GM20000 (cell line): ENCODE results near the gene IQSEC3.
"Not testable (repeated sequence)": the region's sequence is repeated elsewhere in the genome, so short reads cannot be mapped to it uniquely, and the experiment has no call there.

ENCODE experiments used
- DNase-seq: peaks from one replicate; pipeline ENCODE4 v3.0.0; 2012; ENCODE audit warnings: low spot score
- TF ChIP-seq, protein P1 (sequence below): IDR thresholded peaks from 2 replicates; pipeline ENCODE4 v1.5.1; 2012; ENCODE audit warnings: mild to moderate bottlenecking, control low read depth; ENCODE audit errors: extremely low read depth, missing control alignments

The IQSEC3 gene

DNA sequence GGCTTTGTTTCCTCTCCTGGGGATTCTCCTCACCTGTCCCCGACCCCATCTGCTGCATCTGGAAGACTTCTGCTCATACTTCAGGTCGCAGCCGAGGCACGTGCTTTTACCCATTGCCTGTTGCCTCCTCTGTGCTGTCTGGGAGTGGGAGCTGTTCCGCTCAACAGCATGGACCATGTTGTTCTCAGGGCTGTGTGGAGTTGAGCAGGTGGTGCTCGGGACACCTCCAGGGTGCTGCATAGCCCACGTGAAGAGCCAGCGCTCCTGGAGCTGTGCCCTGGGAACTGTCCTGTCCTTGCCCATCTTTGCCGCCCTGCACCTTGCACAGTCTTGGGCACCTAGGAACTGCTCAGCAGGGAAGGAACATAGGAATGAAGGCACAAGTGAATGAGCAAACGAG lies 62.4 kb downstream of the IQSEC3 start:
- TF ChIP-seq, protein P1, sequence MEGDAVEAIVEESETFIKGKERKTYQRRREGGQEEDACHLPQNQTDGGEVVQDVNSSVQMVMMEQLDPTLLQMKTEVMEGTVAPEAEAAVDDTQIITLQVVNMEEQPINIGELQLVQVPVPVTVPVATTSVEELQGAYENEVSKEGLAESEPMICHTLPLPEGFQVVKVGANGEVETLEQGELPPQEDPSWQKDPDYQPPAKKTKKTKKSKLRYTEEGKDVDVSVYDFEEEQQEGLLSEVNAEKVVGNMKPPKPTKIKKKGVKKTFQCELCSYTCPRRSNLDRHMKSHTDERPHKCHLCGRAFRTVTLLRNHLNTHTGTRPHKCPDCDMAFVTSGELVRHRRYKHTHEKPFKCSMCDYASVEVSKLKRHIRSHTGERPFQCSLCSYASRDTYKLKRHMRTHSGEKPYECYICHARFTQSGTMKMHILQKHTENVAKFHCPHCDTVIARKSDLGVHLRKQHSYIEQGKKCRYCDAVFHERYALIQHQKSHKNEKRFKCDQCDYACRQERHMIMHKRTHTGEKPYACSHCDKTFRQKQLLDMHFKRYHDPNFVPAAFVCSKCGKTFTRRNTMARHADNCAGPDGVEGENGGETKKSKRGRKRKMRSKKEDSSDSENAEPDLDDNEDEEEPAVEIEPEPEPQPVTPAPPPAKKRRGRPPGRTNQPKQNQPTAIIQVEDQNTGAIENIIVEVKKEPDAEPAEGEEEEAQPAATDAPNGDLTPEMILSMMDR: no peak
- DNase-seq: no peak

DNA sequence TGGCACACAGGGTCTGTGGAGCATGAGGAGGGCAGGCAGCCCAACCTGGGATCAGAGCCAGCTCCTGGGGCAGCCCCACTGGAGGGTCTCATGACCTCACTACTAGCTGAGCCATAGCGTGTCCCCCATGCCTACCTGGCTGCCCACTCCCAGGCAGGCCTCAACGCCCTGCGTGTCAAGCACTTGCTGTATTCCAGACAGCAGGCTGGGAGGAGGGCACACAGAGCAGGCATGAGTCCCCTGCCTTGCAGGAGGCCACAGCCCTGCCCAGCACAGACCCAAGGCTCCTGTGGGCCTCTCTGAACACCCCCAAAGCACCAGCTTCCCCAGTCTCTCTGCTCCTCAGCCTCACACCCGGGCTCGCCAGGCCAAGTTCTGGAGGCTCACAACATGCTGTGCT lies 64.0 kb downstream of the IQSEC3 start:
- no peak for DNase-seq
- TF ChIP-seq, protein P1: no peak

DNA sequence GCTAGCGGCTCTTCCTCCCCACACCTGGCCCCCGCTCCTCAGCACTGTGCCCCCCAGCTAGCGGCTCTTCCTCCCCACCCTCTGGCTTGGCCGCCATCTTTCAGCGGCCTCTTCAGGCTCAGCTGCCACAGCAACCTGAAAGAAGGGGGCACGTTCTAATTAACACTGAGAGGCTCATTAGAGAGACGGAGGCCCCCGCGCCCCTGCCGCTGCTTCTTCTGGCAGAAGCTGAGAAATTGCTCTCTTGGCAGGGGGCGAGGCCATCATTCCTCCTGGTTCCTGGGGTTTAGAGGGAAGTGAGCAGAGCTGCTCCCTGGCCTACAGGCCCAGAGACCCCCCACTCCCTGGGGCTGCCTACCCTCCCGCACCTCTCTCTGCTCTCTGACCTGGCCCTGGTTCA lies 64.4 kb downstream of the IQSEC3 start:
- TF ChIP-seq, protein P1: no peak
- no peak for DNase-seq

DNA sequence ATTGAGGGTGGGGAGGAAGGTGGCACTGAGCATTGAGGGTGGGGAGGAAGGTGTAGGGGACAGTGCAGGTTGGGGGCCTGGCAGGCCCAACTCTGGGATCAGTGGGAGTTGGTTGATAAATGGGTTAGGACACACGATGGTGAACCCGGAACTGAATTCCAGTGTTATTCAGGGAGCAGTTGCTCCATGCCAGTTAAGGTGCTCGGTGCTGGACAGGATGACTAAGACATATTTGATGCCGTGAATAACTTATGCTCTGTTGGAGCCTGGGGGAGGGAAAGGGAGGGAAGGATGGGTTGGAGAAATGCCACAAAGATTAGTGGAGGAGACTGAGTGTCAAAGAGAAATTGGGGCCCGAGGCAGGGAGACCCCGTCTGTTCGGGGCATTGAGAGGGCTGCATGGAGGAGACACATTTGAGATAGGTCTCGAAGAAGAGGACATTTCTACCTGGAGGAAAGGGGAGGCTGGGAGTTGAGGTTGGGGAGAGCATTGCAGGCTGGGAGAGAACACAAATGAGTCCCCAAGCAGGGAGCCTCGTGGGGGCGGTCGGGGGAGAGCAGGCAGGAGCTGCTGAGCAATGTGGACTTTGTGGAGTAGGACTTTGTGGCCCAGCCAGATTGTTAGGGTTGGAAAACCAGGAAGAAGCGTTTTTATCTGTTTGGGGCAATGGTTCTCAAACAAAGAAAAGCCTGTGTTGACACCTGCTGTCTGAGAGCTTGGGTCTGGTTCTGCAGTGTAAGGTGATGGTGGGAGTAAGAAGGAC lies 65.3 kb downstream of the IQSEC3 start:
- no peak for DNase-seq
- TF ChIP-seq, protein P1: no peak

DNA sequence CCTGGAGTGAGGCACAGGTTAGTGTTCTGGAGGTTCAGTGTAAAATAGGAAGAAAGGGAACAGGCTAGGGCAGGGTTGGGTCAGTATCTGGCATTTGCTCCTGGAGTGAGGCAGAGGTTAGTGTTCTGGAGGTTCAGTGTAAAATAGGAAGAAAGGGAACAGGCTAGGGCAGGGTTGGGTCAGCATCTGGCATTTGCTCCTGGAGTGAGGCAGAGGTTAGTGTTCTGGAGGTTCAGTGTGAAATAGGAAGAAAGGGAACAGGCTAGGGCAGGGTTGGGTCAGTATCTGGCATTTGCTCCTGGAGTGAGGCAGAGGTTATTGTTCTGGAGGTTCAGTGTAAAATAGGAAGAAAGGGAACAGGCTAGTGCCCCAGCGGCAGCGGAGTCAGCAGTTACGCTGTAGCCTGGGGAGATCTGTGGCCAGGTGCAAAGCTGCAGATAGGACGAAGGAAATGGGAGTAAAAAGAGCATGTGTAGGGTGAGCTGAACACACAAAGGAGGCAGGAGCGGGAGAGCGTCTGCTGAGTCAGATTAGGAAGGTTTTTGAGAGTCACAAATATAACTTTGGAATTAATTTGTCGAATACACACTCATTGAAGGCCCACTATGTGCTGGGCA lies 67.2 kb downstream of the IQSEC3 start:
- DNase-seq: not testable (repeated sequence)

DNA sequence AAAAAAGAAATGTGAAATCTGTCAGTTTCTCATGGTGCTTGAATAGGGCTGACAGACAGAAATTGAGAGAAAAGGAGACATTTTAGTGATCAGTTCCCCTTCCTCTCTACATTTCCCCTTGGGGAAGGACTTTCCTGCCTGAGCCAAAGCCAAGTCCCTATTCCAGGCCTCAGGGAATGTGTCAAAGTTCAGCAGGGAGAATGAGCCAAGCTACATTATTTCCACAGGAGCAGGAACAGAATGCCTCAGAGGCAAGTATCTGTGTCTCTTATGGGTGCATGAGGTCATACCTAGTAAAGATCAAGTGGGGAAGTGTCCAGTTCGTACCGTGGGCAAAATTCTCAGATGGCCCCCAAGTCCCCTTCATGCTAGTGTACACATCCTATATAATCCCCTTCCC lies 68.6 kb downstream of the IQSEC3 start:
- DNase-seq: no peak
- TF ChIP-seq, protein P1: no peak

DNA sequence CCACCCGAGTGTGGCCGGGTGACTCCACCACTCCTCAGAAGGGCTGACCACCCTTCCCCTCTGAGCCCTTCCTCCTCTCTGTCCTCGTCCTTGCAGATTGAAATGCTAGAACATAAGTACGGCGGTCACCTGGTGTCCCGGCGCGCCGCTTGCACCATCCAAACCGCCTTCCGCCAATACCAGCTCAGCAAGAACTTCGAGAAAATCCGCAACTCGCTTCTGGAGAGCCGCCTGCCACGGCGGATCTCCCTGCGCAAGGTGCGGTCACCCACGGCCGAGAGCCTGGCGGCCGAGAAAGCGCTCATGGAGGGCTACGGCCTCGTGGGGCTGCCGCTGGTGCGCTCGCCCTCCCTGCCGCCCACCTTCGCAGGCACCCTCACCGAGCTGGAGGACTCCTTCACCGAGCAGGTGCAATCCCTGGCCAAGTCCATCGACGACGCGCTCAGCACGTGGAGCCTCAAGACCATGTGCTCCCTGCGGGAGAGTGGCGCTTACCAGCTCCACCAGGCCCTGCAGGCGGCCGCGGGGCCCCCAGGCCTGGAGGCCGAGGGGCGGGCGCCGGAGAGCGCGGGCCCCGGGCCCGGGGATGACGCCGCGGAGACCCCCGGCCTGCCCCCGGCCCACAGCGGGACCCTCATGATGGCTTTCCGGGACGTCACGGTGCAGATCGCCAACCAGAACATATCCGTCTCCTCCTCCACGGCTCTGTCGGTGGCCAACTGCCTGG lies 71.8 kb downstream of the IQSEC3 start:
- TF ChIP-seq, protein P1: no peak
- no peak for DNase-seq
